Psoas muscle (tissue), 8 donors: Measurements from ENCODE around the gene CBX5. TPM values are rescaled to one million over a fixed set of nuclear protein-coding genes. Genes with fewer than 3 reads are reported as not detected.
A peak's percentile ranks its signal among the peaks of the same experiment; 100 is the strongest.

Source experiments
- ATAC-seq, 4 donors: fragments of 200-7000 bp; cut with Tn5 transposase; one replicate each; pipeline ENCODE4 v1.9.1; 2020; ENCODE audit warnings: moderate library complexity in 3 of 4, mild to moderate bottlenecking in 2 of 4
- DNase-seq, 2 donors: peaks; one replicate each; pipeline ENCODE4 v3.0.0-alpha.2; 2020
- H3K27ac ChIP-seq: fragments of 200-600 bp; one replicate; pipeline ENCODE4 v1.8.0; 2022
- H3K27me3 ChIP-seq, 3 donors: fragments of 200-600 bp in 1 of 3; one replicate each; pipeline versions ENCODE4 v1.6.1 to v1.8.0; 2013 to 2022; ENCODE audit warnings: low read length in 2 of 3, mild to moderate bottlenecking in 2 of 3, moderate library complexity in 1 of 3; ENCODE audit not compliant: insufficient read depth in 3 of 3
- H3K36me3 ChIP-seq, 2 donors: fragments of 200-600 bp in 1 of 2; one replicate each; pipeline versions ENCODE4 v1.6.1 to v1.8.0; 2013 to 2022; ENCODE audit warnings: low read depth in 1 of 2, mild to moderate bottlenecking in 1 of 2, moderate library complexity in 1 of 2; ENCODE audit not compliant: insufficient read depth in 1 of 2
- H3K4me1 ChIP-seq: fragments of 200-600 bp; one replicate; pipeline ENCODE4 v1.8.0; 2022
- H3K4me3 ChIP-seq: fragments of 200-600 bp; one replicate; pipeline ENCODE4 v1.8.0; 2022; ENCODE audit warnings: mild to moderate bottlenecking
- H3K9me3 ChIP-seq: fragments of 200-600 bp; one replicate; pipeline ENCODE4 v1.8.0; 2022
- CTCF ChIP-seq: fragments of 200-600 bp; IDR thresholded peaks from one replicate; pipeline ENCODE4 v1.8.0; 2022; ENCODE audit warnings: antibody characterized with exemption
- WGBS, 3 donors: extraction: QIAGEN DNeasy Blood & Tissue Kit; methylation state at CpG; one replicate each; pipeline versions ENCODE4 v1.1.6 to v1.1.7; 2013; 5-methylcytosine and 5-hydroxymethylcytosine counted together
- intact Hi-C, 2 donors: fragments of 100-400 bp; cut with DNase I; formaldehyde crosslinking; loops; one replicate each; pipeline versions ENCODE4 v1.11.0 to v1.14.2; 2022
- polyA plus RNA-seq, 3 donors: library from polyadenylated mRNA; stranded (reverse); fragments of 200-250 nt; gene quantifications; one replicate each; pipeline ENCODE4 v1.2.3, GENCODE V29; 2013
- total RNA-seq, 4 donors: library from RNA; stranded (reverse); fragmentation: NEBNext Ultra II Directional in 2 of 4; extraction: Animal tissue kit (Norgen Biotek cat#: 25700) in 2 of 4; gene quantifications; one replicate each; pipeline versions ENCODE4 v1.2.1 to v1.2.4, GENCODE V29; 2021 to 2023
- donor health status: healthy with polysubstance abuse.
- donor health status: DM: no; HTN: no; CAD: no; lungs with moderate emphysema.
- donor health status: Bipolar disorder and iron deficiency.
- donor health status: healthy.
- donor health status: DM: yes; HTN: yes; CAD: no.
- donor health status: DM: no; HTN: no; CAD: no.
- donor health status: DM: no; HTN: no; CAD: no.
- donor health status: DM: yes; HTN: yes; CAD: no.

The CBX5 gene
- total and polyA plus RNA-seq, 7 donors, result 5.2 to 19.3 (median 12.1) TPM

- Histone ChIP-seq H3K27ac (no peak overlapping the region), H3K9me3 (no peaks in the 10 kb centered on the region), H3K4me3 (peak overlapping the region; percentile 54), H3K36me3 (no peaks in the 10 kb centered on the region), H3K4me1 (peaks cover 35% of the 10 kb centered on the region), H3K27me3 (no peaks in the 10 kb centered on the region)
- intact Hi-C loops, result no loop called here
- no peak for TF ChIP-seq CTCF
- ATAC-seq (no peak), DNase-seq (no peak)
- 66 to 68% (median 66%) methylated on average over 8 of the region's 8 CpGs for WGBS, 3 donors
Observed at GRCh38 chr12:54299515-54300224, 19.7 kb upstream of the CBX5 start.

DNA sequence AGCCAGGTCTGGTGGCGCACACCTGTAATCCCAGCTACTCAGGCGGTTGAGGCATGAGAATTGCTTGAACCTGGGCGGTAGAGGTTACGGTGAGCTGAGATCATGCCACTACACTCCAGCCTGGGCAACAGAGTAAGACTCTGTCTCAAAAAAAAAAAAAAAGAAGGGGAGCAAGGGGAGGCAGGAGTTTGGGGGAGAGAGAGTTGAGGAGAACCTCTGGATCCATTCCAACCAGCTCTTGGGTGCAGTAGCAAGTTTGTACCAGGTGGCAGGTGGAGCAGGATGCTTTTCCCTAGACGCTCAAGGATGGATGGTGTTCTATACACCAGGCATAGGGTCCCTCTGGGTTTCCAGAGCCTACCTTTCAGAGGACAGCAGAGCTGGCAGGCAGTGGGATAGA, 19.0 kb upstream of the CBX5 start:
- DNase-seq, result no peak
- 88 to 98% (median 92%) methylated on average over 5 of the region's 5 CpGs for WGBS, 3 donors
- no peaks in the 10 kb centered on the region for H3K27me3 ChIP-seq
- H3K4me3 ChIP-seq, result no peak overlapping the region
- no peak overlapping the region for H3K27ac ChIP-seq
- H3K4me1 ChIP-seq, result peaks cover 27% of the 10 kb centered on the region
- intact Hi-C loops, result no loop called here
- no peaks in the 10 kb centered on the region for H3K36me3 ChIP-seq
- H3K9me3 ChIP-seq, result no peaks in the 10 kb centered on the region
- no peak for ATAC-seq
- no peak for TF ChIP-seq CTCF

DNA sequence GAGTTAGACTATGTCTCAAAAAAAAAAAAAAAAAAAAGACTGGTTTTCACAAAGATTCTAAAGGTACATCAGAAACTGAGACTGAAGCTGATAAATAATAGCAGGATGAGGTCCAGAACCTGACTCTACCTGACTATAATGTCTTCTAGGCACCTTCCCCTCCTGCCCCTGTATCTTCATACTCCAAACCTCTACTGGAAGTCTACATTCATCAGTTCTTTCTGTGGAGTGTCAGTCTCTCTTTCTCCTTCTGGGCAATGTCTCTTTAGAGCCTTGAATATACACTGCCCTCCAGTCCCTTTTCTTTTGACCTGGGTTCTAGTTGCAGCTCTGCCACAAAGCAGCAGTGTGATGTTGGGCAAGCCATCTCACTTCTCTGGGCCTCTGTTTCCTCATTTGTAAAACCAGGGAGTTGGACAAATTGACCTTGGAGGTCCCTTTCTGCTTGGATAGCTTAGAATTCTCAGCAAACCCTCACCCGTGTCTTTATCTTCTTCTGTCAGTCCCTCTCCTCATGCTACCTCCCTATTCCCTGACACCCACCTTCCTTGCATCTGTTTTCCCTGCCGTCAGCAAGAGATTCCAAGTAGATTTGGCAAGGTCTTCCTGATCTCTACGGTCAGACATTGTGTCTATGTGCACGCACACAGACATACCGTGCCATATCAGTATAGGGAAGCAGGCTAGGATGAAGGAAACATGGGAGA, 16.6 kb upstream of the CBX5 start:
- Histone ChIP-seq H3K27ac (no peak overlapping the region), H3K4me1 (peaks cover 19% of the 10 kb centered on the region), H3K4me3 (no peak overlapping the region), H3K9me3 (no peaks in the 10 kb centered on the region), H3K27me3 (no peaks in the 10 kb centered on the region), H3K36me3 (no peaks in the 10 kb centered on the region)
- 75 to 79% (median 77%) methylated on average over 5 of the region's 5 CpGs for WGBS, 3 donors
- TF ChIP-seq CTCF, result no peak
- no peak for ATAC-seq
- intact Hi-C loops, result no loop called here
- no peak for DNase-seq

GRCh38 chr12:54294953-54295566, 15.1 kb upstream of the CBX5 start:
- no peaks in the 10 kb centered on the region for H3K36me3 ChIP-seq
- H3K9me3 ChIP-seq, result no peaks in the 10 kb centered on the region
- TF ChIP-seq CTCF, result no peak
- intact Hi-C loops, result loop anchor here (5.0 kb wide), 1 partner anchor 67 kb away; the partner anchor contains the start of gene GPR84 (in 2 of the 2)
- ATAC-seq, result peak in 1 of 4 donors; percentile 2
- DNase-seq, result no peak
- WGBS, 3 donors, result 76 to 80% (median 76%) methylated on average over 9 of the region's 9 CpGs
- peaks cover 7% of the 10 kb centered on the region for H3K4me1 ChIP-seq
- H3K27ac ChIP-seq, result no peak overlapping the region
- H3K27me3 ChIP-seq, result no peaks in the 10 kb centered on the region
- no peak overlapping the region for H3K4me3 ChIP-seq
